ENCODE results near the gene HSPA6.
"Not testable (repeated sequence)": the region's sequence is repeated elsewhere in the genome, so short reads cannot be mapped to it uniquely, and the experiment has no call there.

The HSPA6 gene

DNA sequence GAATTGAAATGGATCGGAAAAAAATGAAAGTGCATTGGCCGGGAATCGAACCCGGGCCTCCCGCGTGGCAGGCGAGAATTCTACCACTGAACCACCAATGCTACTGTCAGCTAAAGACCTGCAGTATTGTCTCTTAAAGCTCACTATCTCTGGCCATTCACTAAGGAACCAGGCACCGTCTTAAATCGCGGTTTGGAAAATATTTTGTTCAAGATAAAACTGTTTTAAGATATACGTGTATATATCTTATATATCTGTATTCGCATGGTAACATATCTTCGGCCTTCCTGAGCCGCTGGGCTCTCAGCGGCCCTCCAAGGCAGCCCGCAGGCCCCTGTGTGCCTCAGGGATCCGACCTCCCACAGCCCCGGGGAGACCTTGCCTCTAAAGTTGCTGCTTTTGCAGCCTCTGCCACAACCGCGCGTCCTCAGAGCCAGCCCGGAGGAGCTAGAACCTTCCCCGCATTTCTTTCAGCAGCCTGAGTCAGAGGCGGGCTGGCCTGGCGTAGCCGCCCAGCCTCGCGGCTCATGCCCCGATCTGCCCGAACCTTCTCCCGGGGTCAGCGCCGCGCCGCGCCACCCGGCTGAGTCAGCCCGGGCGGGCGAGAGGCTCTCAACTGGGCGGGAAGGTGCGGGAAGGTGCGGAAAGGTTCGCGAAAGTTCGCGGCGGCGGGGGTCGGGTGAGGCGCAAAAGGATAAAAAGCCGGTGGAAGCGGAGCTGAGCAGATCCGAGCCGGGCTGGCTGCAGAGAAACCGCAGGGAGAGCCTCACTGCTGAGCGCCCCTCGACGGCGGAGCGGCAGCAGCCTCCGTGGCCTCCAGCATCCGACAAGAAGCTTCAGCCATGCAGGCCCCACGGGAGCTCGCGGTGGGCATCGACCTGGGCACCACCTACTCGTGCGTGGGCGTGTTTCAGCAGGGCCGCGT lies at the start of gene HSPA6:
TSS of gene HSPA6 (plus strand) at position 724 of the 925 bp plus-strand sequence. CDS start at position 843, 119 bp downstream.
- peak; percentile 72 to 75 for DNase-seq

DNA sequence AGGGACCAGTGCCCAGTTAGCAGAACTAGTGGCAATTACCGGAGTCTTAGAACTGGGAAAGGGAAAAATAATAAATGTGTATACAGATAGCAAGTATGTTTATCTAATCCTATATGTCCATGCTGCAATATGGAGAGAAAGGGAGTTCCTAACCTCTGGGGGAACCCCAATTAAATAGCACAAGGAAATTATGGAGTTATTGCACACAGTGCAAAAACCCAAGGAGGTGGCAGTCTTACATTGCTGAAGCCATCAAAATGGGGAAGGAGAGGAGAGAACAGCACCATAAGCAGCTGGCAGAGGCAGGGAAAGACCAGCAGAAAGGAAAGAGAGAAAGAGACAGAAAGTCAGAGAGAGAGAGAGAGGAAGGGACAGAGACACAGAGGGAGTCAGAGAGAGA lies 46.6 kb upstream of the HSPA6 start:
- DNase-seq, result not testable (repeated sequence)

DNA sequence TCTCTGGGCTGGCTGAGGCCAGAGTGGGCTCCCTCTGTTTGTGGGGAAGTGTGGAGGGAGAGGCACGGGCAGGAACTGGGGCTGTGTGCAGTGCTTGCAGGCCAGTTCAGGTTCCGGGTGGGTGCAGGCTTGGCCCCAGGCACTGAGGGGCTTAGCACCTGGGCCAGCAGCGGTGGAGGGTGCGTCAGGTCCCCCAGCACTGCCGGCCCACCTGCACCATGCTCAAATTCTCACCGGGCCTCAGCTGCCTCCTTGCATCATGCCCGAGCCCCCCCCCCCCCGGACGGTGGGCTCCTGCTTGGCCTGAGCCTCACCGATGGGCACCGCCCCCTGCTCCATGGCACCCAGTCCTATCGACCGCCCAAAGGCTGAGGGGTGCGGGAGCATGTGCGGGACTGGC lies 45.4 kb upstream of the HSPA6 start:
- no peak for DNase-seq

DNA sequence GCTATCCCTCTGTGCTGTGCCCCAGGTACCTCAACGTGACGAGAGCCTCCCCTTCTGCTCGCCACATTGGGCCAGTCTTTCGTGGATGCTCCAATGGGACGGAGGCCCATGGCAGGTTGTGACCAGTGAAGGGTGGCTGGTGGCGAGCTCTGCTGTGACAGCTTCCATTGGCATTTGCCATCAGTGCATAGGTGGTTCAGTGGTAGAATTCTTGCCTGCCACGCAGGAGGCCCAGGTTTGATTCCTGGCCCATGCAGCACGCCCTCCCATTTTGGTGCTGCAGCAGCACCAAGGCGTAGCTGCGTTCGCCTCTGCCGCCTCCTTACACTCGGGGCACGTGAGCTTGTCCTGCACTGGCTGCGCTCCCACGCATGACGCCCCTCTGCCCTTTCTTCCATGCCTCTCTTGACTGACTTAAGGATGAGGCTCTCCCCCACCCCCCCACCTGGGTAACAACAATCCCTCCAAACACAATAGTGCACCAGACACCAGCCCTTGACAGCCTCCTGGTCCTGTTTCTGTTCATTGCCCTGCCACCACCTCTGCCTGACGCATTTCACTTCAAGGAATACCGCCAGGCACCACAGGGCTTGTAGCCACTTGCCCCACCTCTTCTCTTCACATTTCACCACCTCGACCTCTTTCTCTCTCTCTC lies 43.8 kb upstream of the HSPA6 start:
- no peak for DNase-seq

DNA sequence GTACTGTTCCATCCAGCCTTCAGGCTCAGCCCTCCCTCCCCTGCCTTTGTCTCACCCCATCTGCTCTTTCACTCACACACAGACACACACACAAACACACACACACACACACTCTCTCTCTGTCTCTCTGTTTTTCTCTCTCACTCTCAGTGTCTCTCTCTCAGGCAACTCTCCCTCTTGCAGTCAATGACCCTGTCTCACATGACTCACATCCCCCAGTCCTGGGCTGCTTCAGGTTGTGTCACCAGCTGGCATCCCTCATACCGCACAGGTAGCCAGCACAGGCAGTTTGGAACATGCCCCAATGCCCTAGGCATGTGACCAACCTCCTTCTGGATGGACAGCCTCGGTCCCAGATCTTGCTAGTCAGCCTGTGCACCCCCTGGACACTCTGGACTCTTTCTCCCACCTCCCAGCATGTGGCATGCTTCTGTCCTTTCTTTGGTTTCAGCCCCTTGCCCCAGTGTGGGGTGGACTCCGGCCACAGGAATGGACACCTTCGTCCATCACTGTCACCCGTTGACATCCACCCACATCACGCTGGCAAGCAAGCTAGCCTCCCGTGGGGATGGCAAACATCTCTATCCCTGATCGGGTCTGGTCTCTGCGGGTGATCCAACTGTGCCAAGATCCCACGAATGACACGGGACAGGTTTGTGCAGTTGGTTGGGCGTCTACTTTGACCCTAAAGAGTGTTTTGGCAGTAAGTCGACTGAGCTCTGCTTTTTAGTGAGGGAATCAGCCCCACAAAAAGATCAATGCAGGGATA lies 42.5 kb upstream of the HSPA6 start:
- no peak for DNase-seq

DNA sequence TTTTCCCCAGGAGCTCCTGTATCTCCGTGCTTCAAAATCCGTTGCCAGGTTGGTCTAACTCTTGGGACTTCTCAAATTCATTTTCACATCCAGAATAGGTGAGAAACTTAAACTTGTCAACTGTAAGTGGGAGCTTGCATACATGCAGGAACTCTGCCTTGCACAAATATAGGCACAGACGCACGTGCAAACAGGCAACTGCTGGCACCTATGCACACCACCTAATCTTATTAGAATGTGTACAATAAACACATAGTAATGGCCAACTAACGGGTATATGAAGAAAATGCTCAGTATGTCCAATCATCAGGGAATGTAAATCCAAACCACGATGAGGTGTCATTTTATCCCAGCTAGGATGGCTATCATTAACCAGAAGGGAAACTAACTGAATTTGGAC lies 41.7 kb upstream of the HSPA6 start:
- DNase-seq, result no peak

DNA sequence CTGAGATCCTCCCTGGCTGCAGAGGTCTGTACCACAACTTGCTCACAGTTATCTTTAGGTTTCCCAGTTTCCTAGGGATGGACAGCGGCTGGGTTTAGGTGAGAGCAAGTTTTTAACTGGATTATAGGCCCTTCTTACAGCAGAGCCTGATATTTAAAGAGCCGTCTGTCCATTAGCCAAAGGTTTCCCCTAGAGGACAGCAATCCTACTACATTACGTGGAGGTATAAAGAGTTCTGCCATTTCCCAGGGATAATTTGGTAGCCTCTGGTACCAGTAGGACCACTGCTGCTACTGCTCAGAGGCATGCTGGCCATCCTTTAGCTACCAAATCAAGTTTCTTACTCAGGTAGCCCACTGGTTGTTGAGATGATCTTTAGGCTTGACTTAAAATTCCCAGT lies 41.0 kb upstream of the HSPA6 start:
- no peak for DNase-seq

DNA sequence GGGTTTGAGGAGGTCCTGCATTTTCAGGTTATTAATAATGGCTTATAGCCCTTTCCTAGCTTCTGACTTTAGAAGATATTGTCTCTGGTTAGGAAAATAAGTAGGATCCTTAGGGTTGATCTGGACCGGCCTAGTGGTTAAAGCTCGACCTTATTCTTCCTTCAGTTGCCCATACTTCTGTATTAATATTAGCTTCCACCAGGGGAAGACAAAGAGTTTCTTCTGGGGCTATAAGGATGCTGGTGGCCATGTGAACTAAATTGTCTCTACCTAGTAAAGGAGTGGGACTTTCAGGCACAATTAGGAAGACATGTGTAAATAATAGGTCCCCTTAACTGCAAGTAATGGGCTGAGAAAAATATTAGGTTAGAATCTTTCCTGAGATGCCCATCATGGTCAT lies 39.7 kb upstream of the HSPA6 start:
- DNase-seq, result no peak

DNA sequence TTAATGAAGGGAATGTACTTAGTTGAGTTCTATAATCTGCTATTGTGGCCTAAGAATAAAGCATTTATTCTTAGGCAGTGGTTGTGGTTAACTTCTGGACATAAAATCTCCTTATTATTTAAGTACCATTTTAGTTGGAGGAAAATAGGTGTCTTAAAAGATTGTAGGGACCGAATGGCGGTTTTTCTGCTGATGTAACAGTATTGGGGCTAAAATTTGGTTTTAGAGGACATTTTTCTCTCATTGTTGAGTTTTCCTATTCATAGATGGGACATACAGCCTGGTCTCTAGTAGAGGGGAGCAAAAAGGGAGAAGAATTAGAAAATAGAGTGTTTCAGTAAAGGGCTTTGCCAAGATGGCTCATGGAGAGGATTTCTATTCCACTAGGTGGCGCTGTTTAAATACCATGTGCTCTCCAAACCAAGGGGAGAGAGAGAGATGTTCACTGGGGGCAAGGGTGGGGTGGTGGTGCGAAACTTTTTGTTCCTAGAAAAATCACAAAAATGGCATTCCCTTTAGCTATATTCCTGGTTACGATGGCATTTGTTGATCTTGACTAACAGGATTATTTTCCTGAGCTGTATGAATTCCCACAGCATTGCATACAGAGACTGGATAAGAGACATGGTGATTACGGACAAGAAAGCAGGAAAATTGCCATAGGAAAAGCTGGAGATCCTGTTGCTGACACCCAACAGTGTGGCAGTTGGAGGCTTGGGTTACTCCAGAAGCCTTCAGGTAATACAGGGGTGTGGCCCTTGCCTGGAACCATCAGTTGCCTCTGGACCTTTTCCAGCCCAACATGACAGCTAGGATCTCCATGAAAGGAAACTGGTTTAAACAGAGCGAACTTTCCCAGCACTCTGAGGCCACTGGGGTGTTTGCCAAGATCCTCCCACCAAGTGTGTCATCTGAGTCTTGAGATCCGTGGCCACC lies 37.3 kb upstream of the HSPA6 start:
- DNase-seq, result peak in 1 of 2 experiments; percentile 12

DNA sequence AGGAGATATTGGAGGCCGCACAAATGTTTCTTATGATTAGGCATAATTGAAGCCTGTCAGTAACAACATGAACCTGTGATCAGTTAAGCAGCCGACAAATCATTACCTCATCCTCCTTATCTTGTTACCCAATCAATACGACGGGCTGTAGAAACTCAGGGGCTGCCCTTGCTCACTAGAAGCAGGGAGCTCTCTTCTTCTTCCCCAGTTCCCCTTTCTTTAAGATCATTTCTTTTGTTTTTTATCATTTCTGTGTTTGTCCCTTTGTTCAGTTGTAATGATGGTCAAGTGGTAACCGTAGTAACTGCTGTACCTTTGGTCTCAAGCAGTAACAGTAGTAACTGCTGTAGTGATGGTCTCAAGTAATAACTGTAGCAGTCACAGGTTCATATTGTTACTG lies 32.9 kb upstream of the HSPA6 start:
- no peak for DNase-seq

DNA sequence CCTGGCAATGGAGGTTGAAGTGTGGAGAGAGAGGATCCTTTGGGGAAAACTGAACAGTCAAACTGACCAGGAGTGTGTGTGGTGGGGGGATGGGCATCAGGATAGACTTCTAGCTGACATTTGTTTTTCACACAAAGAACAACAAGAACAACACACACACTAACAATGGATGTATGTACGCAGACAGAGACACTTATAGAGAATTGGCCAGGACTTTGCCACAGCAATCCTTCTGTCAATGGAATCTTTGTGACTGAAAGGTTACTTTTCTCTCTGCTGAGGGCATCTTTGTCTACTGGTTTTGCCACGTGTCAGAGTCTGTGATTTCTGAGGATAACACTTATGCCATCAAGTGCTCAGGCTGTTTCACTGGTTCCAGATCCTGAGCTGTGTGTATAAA lies 31.5 kb upstream of the HSPA6 start:
- no peak for DNase-seq

DNA sequence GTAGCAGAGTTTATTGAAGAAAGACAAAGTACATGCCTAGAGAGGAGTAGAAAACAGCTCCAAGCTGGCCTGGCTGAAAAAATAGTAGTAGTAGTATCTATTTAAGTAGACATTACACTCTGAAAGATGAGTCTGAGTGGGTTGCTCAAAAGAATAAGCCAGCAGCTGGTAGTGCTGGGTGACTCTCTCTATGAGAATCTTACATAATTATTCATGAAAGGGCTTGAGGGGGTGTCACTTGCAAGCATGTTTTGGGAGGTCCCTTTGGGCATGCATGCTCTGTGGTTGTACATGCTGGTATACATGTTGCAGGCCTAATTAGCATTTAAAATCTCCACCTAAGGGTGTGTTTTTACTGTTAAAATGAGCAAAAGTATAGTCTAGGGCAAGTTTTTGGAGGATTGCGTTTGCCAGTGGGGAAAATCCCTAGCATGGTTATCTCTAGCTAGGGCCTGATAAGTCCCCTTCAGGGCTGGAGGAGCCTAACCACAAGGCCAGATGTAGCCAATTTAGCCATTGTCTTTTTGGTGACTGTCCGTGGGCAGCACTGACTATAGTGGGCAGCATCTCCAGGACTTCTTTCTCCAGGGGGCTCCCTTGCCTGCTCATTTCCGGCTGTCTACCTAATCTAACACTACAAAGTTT lies 30.1 kb upstream of the HSPA6 start:
- no peak for DNase-seq

DNA sequence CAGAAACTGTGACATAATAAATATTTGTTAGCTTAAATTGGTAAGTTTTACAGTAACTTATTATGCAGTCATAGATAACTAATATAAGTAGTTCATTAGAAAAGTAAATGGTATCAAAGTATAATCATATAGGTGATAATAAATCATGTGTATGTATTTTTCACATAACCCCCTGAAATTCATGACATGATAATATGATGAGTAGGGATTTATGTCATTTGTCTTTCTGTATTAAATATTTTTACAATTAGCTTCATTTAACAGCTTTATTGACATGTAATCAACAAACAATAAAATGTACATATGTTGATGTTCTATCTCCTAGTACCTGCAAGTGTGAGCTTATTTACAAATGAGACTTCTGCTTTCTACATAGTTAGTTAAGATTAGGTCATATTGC lies 28.9 kb upstream of the HSPA6 start:
- no peak for DNase-seq

DNA sequence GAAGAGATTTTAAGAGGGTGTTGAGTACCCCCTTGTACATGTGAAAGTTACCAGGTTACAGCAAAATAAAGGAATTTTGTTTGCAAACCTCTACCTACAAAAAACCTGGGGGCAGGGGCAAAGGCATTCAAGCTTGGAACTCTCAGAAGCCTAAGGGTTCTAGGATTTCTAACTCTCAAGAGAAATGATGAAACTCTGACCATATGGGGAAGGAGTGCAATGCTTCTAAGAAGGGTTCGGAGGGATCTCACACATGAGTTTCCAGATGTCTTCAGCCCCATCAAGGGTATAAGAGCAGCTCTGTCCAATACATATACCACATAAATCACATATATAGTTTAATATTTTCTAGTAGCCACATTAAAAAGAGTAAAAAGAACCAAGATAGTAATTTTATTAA lies 26.4 kb upstream of the HSPA6 start:
- no peak for DNase-seq

DNA sequence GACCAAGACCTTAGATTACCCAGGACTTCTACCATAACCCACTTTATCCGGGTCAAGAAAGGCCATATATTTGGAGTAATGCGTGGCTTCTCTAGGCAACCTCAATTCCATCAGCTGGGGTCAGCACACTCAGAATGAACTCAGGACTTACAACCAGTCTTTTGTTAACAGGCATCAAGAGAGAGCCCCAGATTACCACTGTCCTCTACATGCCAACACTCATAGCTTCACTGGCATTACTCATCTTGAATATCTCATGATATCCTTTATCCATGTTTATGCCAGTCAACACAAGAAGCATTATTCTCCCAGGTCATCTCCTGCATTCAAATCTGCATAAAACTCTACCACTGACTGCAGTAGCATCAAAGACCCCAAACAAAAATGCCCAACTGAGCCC lies 25.7 kb upstream of the HSPA6 start:
- no peak for DNase-seq

DNA sequence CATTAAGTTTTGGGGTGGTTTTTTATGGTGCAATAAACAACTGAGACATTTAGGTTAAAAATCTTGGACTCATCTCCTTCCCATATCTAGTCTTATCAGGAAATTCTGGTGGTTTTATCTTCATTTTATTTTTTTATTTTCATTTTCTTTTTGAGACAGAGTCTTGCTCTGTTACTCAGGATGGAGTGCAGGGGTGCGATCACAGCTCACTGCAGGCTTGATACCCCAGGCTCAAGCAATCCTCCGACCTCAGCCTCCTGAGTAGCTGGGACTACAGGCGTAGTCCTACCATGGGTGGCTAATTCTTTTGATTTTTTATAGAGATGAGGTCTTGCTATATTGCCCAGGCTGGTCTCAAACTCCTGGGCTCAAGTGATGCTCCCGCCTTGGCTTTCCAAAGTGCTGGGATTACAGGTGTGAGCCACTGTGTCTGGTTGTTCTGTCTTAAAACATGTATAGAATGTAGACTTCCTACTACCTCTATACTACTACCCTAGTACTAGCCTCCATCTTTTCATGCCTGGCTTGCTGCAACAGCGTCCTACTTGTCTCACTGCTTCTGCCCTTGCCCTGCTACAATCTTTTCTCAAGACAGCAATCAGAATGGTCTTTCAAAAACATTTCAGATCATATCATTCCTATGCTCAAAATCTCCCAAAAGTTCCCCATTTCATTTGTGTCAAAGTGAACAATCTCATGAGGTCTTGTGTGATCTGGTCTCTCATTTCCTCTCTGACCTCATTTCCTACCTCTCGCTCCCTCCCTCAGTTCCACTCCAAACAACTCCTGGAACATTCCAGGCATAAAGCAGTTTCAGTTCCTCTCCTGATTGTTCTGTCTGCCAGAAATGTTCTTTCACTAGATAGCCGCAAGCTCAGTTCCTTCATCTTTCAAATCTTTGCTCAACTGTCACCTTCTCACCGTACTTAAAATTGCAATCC lies 25.0 kb upstream of the HSPA6 start:
- DNase-seq, result no peak

DNA sequence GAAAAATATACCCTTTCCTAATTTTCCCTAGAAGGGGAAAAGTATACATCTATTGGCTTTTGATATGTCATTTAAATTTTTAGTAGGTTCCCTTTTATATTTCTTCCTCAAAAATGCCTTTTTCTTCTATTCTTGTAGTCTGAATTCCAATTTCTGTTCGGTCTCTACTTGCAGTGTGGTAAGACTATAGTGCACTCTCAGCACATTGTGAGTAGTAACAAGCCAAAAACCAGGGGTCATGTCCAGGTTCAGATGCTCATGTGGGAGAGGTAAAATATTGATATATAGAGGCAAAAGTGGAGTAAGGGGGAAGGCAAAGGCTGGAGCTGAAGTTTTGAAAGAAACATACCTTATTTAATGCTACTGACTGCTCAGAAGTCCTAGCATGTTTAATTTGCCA lies 23.1 kb upstream of the HSPA6 start:
- DNase-seq, result no peak

DNA sequence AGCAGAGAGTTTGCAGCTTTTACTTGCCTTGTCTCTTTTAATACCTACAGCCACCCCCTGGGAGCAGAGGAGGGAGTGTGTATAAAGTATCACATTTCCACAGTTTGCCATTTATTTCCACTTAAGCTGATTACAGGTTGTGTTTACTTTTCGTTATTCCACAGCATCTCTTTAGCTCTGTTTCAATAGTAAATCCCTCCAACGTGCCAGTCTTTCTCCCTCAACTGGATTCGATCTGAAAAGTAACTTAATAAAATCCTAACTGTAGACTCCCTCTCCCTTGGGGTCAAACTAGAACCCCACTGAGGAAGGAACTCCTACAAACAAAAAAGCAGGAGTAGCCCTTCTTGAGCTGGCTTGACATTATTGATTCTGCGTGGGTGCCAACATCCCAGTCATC lies 22.2 kb upstream of the HSPA6 start:
- no peak for DNase-seq

DNA sequence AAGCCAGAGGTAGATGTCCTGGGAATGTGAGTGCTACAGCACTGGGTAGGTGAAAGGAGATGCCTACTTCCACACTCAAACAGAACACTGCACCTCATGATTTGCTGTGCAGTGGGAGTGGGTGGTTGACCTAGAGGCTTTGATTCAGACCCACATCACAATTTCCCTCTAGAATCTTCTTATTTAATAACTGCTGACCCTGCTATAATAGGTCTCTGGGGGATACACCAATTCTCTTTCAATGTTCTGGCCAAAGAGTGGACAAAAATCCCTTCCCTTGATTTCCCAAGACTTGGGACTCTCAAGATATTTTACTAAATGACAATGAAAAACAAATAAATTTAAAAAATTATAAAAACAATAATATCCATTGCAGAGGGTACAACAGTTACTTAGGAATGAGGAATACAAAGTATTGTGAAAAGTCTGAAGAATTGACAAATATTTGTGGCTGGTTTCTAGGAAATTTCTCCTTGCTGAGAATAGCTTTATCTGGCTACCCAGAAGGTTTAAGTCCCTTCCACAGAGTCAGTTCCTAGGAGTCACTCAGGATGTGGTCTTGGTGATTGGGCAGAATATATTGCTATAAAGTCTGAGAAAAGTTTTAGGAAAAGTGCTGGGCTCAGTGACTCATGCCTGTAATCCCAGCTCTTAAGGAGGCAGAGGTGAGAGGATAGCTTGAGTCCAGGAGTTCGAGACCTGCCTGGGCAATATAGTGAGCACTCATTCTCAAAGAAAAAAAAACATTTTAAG lies 21.5 kb upstream of the HSPA6 start:
- no peak for DNase-seq

DNA sequence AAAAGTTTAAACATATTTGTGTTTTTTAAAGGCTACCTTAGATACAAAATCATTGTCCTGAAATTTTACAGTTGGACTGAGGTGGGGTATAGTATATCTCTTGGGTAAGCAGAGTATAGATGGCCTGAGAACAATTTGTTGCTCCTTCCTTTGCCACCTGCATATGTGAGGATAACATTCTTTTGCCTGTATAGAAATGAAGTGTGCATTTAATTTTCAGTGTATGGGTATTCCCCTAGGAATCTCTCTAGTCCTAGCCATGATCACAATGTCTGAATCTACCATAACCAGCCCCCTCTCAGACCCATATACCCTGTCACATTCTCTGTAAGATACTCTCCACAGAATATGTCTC lies 21.0 kb upstream of the HSPA6 start:
- DNase-seq, result no peak

Data from stimulated activated CD4-positive, alpha-beta T cell treated with anti-CD3 and anti-CD28 coated beads, Interleukin-4, amount 100 ng/mL, for 4 hours (primary cell).